ENCODE results near the gene PLEKHA8.

Gene PLEKHA8

GRCh38 chr7:30114536-30115238 lies 86.5 kb downstream of the PLEKHA8 start:
- DNase-seq: no peak

GRCh38 chr7:30115709-30116297 lies 87.6 kb downstream of the PLEKHA8 start:
- no peak for DNase-seq

- DNase-seq: no peak
These were observed 88.6 kb downstream of the PLEKHA8 start for GRCh38 chr7:30116771-30117170.

GRCh38 chr7:30117896-30118295 lies 89.7 kb downstream of the PLEKHA8 start:
- no peak for DNase-seq

- DNase-seq: no peak
These were observed 91.8 kb downstream of the PLEKHA8 start for GRCh38 chr7:30119890-30120577.

GRCh38 chr7:30133736-30134610 lies 105.8 kb downstream of the PLEKHA8 start:
- no peak for DNase-seq

- DNase-seq: peak; percentile 89
These were observed 106.5 kb downstream of the PLEKHA8 start, which contains the start of gene MTURN for GRCh38 chr7:30134611-30135300. MTURN (plus strand) TSS chr7:30134986; CDS start chr7:30135137, 151 bp downstream.

- DNase-seq: peak; percentile 68
These were observed 107.3 kb downstream of the PLEKHA8 start for GRCh38 chr7:30135301-30136116.

- DNase-seq: no peak
These were observed 108.0 kb downstream of the PLEKHA8 start for GRCh38 chr7:30136117-30136731.

GRCh38 chr7:30136743-30137485 lies 108.7 kb downstream of the PLEKHA8 start:
- DNase-seq: no peak

- no peak for DNase-seq
These were observed 111.7 kb downstream of the PLEKHA8 start for GRCh38 chr7:30139836-30140384.

GRCh38 chr7:30140456-30140855 lies 112.2 kb downstream of the PLEKHA8 start:
- DNase-seq: no peak

- DNase-seq: no peak
These were observed 114.5 kb downstream of the PLEKHA8 start for GRCh38 chr7:30142710-30143109.

GRCh38 chr7:30143748-30144251 lies 115.6 kb downstream of the PLEKHA8 start:
- no peak for DNase-seq

- DNase-seq: no peak
These were observed 116.6 kb downstream of the PLEKHA8 start for GRCh38 chr7:30144657-30145306.

GRCh38 chr7:30145426-30145970 lies 117.3 kb downstream of the PLEKHA8 start:
- no peak for DNase-seq

- no peak for DNase-seq
These were observed 118.0 kb downstream of the PLEKHA8 start for GRCh38 chr7:30146127-30146612.

- no peak for DNase-seq
These were observed 119.0 kb downstream of the PLEKHA8 start for GRCh38 chr7:30147223-30147622.

GRCh38 chr7:30147785-30148184 lies 119.6 kb downstream of the PLEKHA8 start:
- DNase-seq: no peak
